Islet precursor cell (in vitro differentiated cells): ENCODE data around the gene SBK2.

Experiments
- DNase-seq: peaks from one replicate; pipeline ENCODE4 v3.0.0-alpha.2; 2018

The SBK2 gene

DNA sequence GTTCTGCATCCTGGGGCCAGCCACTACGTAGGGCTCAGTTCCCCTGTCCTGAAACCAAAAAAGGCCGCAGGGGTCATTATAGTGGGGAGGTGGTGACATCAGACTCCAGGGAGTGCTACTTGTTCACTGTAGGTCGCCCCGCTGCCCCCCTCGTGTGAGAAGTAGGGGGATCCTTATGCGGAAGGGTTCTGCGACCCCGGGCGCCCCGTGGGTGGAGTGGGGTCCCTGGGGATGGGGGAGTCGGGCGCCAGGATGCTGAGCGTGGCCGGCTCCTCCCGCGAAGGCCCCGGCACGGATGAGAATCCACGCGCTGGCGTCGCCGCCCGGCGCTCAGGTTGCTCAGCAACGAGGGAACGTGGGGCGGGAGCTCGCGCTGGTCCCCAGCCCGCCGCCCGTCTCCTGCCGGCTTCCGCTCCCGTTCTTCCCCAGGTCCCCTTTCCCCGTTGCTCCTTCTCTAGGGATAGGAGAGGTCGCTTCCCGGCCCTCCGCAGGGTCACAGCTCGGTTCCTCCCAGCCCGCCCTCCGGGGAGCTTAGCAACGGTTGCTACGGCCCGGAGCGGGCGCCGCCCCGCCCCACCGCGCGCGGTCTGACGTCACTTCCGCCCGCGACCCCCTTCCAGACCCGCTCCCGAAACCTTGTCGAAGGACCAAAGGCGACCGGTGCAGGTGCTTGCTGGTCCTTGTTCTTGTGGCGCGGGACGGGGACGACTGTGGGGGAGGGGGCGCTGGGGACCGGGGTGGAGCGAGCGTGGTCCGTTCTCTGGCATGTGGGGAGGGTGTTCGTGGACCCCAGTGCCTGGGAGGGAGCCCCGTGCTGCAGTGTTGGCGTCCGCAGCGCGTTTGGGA, 52.1 kb downstream of the SBK2 start, which contains the start of gene NAT14:
TSS of gene NAT14 (plus strand) at position 596 of the 846 bp plus-strand sequence. CDS start 521 bp downstream, outside the sequence.
- DNase-seq, result peak; percentile 89

GRCh38 chr19:55483706-55484592, 53.0 kb downstream of the SBK2 start:
- peak; percentile 69 for DNase-seq

DNA sequence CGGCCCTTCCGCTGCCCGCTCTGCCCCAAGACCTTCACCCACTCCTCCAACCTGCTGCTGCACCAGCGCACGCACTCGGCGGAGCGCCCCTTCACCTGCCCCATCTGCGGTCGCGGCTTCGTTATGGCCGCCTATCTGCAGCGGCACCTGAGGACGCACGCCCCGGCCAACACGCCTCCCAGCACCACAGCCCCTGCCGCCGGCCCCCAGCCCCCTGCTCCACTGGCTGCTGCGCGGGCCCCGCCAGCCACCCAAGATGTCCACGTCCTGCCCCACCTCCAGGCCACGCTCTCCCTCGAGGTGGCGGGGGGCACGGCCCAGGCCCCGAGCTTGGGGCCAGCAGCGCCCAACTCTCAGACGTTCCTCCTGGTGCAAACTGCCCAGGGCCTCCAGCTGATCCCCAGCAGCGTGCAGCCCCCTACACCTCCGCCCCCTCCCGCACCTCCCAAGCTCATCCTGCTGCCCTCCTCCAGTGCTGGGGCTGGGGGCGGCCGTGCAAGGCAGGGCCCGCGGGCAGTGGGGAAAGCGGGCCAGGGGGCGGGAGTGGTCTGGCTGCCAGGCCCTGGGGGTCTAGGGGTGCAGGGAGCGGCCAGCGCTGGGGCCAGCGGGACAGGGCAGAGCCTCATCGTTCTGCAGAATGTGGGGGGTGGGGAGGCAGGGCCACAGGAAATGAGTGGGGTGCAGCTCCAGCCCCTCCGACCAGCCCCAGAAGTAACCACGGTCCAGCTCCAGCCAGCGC, 53.8 kb downstream of the SBK2 start:
- DNase-seq, result no peak

GRCh38 chr19:55482156-55482961, 54.6 kb downstream of the SBK2 start:
- no peak for DNase-seq

- DNase-seq, result no peak
Measured at GRCh38 chr19:55481794-55482155, 55.2 kb downstream of the SBK2 start.

DNA sequence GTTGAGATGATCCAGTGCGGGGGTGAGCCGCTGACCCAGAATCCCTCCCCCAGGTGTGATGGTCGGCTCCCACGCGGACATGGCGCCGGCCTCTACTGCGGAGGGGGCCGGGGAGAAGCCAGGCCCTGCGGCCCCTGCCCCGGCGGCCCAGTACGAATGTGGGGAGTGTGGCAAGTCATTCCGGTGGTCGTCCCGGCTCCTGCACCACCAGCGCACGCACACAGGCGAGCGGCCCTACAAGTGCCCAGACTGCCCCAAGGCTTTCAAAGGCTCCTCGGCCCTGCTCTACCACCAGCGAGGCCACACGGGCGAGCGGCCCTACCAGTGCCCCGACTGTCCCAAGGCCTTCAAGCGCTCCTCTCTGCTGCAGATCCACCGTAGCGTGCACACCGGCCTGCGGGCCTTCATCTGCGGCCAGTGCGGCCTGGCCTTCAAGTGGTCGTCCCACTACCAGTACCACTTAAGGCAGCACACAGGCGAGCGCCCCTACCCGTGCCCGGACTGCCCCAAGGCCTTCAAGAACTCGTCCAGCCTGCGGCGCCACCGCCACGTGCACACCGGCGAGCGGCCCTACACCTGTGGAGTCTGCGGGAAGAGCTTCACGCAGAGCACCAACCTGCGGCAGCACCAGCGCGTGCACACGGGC, 55.7 kb downstream of the SBK2 start:
- no peak for DNase-seq

- no peak for DNase-seq
Measured at GRCh38 chr19:55479451-55480230, 57.3 kb downstream of the SBK2 start.

DNA sequence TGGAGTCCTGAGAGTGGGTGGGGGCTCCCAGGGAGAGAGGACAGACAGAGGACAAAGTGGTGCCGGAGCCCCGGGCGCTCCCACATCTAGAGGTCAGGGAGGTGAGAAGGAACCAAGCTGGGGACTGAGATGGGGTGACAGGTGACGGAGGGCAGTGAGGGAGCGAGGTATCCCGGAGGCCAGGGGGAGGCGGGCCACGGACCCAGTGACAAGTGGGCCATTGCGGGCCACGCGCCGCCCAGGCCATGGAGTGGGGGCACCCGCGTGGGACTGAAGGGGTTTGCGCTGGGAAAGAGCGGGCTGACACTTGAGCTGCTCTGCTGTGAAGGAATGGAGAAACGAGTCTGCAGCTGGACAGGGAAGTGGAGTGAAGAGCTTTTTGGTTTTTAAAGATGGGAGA, 57.9 kb downstream of the SBK2 start:
- no peak for DNase-seq
